ENCODE measurements around the gene FCER2. TPM values are rescaled to one million over a fixed set of nuclear protein-coding genes. Genes with fewer than 3 reads are reported as not detected.
"Not testable (repeated sequence)": the region's sequence is repeated elsewhere in the genome, so short reads cannot be mapped to it uniquely, and the experiment has no call there.

Gene FCER2
- total RNA-seq, 2 experiments from 2014 or later = 3.5 to 4.1 TPM

DNA sequence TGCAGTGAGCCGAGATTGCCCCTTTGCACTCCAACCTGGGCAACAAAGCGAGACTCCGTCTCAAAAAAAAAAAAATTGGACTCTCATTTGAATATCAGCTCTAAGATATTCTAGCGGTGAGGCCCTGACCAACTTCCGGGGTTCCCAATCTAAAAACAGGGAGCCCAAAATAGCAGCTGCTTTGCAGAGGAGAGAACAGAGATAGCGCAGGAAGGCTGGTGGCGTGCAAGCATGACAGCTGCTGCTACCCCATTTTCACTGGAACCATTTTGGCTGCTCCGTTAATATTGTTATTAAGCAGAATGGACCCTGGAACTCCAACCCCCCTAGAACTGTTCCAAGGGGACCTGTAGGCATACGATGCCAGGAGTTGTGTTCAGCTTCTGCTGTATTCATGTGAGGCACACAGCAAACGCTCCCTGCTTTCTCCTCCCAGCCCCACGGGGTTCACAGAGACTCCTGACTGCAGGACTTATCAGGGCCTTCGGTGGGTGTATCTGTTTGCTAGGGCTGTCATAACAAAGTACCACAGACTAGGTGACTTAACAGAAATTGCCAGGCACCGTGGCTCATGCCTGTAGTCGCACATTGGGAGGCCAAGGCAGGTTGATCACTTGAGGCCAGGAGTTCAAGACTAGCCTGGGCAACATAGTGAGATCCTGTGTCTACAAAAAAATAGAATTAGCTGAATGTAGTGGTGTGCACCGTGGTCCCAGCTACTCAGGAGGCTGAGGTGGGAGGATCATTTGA is 53.5 kb downstream of the FCER2 start:
- intact Hi-C loops (cut with micrococcal nuclease) = no loop called here
- POLR2A ChIA-PET = no interaction called here

DNA sequence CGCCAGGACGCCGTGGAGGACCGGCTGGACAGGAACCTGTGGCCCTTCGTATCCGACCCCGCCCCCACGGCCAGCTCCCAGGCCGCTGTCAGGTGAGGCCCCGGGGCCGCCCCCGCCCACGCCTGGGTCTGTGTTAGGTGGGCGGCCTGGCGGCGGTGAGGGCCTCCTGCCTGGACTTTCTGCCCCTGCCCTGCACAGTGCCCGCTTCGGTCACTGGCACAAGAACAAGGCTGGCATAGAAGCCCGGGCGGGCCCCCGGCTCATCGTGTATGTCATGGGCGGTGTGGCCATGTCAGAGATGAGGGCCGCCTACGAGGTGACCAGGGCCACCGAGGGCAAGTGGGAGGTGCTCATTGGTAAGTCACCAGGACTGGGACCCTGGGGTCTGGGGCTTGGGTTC is 54.8 kb downstream of the FCER2 start:
- H3K27ac Mint-ChIP-seq = no peak overlapping the region
- no peak overlapping the region for H3K4me3 Mint-ChIP-seq
- intact Hi-C loops (cut with micrococcal nuclease) = no loop called here
- CTCF ChIA-PET = no interaction called here
- peaks cover 3% of the 10 kb centered on the region for H3K4me1 Mint-ChIP-seq (ENCODE audit: low read depth)
- no peaks in the 10 kb centered on the region for H3K9me3 Mint-ChIP-seq
- peaks cover 10% of the 10 kb centered on the region for H3K36me3 Mint-ChIP-seq
- no peak for DNase-seq
- POLR2A ChIA-PET = no interaction called here
- H3K27me3 Mint-ChIP-seq = no peaks in the 10 kb centered on the region

More for the DNA sequence above, 53.5 kb downstream of the FCER2 start:
- Mint-ChIP-seq H3K27me3 (no peaks in the 10 kb centered on the region), H3K36me3 (peaks cover 10% of the 10 kb centered on the region), H3K9me3 (no peaks in the 10 kb centered on the region), H3K4me1 (ENCODE audit: low read depth) (peaks cover 9% of the 10 kb centered on the region), H3K27ac (no peak overlapping the region), H3K4me3 (no peak overlapping the region)
- DNase-seq = no peak
- CTCF ChIA-PET = interaction anchor here (0.8 to 2.1 kb wide), 4 partner anchors 10 to 221 kb away, joined by 3 to 6 read pairs (median 5); partner anchors contain the start of gene TRAPPC5

DNA sequence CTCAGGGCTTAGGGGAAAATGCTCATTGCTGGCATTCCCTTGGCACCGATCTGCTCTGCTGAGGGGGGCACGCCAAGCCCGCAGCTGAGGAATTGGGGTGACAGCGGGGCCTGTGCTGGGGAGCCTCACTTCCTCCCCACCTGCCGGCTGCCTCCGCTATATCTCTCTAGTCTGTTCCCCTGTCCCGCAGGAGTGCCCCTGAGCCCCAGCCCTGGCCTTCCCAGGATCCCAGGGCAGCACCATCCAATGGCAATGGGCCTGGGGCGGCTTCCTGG is 55.6 kb downstream of the FCER2 start:
- Mint-ChIP-seq H3K4me3 (no peak overlapping the region), H3K36me3 (peaks cover 10% of the 10 kb centered on the region), H3K9me3 (no peaks in the 10 kb centered on the region), H3K27ac (no peak overlapping the region), H3K4me1 (ENCODE audit: low read depth) (no peaks in the 10 kb centered on the region), H3K27me3 (no peaks in the 10 kb centered on the region)
- ChIA-PET POLR2A (no interaction called here), CTCF (no interaction called here)
- intact Hi-C loops (cut with micrococcal nuclease) = no loop called here
- DNase-seq = no peak

DNA sequence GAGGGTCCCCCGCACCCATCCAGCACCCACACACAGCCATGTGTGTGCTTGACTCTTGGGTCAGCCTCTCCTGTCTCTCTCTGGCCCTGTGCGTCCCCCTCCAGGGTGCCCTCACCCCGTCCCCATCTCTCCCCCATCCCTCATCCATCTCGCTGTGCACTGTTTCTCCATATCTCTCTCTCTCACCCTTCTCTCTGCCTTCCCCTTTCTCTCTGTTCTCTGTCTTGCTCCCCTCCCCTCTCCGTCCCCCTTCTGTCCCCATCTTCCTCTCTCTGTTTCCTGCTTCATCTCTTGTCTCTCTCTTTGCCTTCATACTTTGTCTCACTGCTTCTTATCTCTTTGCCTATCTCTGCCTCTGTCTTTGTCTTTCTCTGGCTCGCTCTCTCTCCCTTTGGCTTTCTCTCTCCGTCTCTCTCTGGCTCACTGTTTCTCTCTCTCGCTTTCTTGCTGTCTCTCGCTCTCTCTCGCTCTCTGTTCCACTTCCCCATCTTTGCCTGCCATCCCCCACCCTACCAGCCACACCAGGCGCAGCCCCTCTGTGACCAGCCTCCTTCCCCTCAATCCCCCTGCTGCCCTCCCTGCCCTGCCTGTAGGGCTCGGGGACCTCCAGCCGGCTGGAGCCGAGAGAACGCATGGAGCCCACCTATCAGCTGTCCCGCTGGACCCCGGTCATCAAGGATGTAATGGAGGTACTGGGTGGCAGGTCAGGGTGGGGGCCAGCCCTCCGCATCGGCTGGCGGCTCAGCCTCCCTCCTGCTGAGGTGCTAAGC is 56.1 kb downstream of the FCER2 start:
- CTCF ChIA-PET = no interaction called here

DNA sequence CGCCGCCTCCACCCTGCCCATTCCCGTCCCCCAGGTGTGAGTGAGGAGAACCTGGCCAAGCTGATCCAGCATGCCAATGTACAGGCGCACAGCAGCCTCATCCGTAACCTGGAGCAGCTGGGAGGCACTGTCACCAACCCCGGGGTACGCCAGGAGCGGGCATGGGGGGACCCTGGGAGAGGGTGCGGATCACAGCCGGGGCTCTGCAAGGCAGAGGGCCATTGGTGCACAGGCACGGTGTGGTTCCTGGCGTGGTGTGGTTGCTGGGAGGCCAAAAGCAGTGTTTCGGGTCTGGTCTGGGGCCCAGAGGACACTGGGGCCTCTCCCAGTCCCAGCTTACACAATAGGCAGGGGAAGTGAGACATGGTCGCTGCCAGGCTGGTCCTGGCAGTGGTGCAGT is 56.8 kb downstream of the FCER2 start:
- H3K4me3 Mint-ChIP-seq = no peak overlapping the region
- CTCF ChIA-PET = interaction anchor here (1.0 kb wide), 1 partner anchor 36 kb away, joined by 4 read pairs; the partner anchor contains the start of gene TRAPPC5
- no peak for DNase-seq
- H3K27me3 Mint-ChIP-seq = no peaks in the 10 kb centered on the region
- no peak overlapping the region for H3K27ac Mint-ChIP-seq
- POLR2A ChIA-PET = no interaction called here
- H3K36me3 Mint-ChIP-seq = peaks cover 10% of the 10 kb centered on the region
- H3K4me1 Mint-ChIP-seq (ENCODE audit: low read depth) = no peaks in the 10 kb centered on the region
- intact Hi-C loops (cut with micrococcal nuclease) = no loop called here
- H3K9me3 Mint-ChIP-seq = peaks cover under 1% of the 10 kb centered on the region

More for the DNA sequence above, 56.1 kb downstream of the FCER2 start:
- Mint-ChIP-seq H3K9me3 (no peaks in the 10 kb centered on the region), H3K4me3 (no peak overlapping the region), H3K36me3 (peaks cover 10% of the 10 kb centered on the region), H3K27ac (no peak overlapping the region), H3K4me1 (ENCODE audit: low read depth) (no peaks in the 10 kb centered on the region), H3K27me3 (no peaks in the 10 kb centered on the region)
- no peak for DNase-seq
- intact Hi-C loops (cut with micrococcal nuclease) = no loop called here
- POLR2A ChIA-PET = no interaction called here

DNA sequence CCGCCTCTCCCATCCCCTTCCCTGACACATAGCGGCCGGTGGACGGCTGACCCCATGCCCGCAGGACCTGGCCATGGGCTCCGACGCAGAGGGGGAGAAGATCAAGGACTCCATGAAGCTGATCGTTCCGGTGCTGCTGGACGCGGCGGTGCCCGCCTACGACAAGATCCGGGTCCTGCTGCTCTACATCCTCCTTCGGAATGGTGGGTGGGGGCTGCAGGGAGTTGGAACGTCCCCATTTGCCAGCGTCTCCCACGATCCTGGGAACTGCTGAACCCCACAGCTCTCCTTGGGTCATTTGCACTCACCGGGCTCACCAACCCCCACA is 57.4 kb downstream of the FCER2 start:
- Mint-ChIP-seq H3K27me3 (no peaks in the 10 kb centered on the region), H3K36me3 (peaks cover 16% of the 10 kb centered on the region), H3K4me1 (ENCODE audit: low read depth) (peaks cover 6% of the 10 kb centered on the region), H3K9me3 (peaks cover 4% of the 10 kb centered on the region), H3K4me3 (no peak overlapping the region), H3K27ac (no peak overlapping the region)
- ChIA-PET POLR2A (no interaction called here), CTCF (interaction anchor here (1.0 kb wide), 1 partner anchor 36 kb away, joined by 4 read pairs; the partner anchor contains the start of gene TRAPPC5)
- intact Hi-C loops (cut with micrococcal nuclease) = no loop called here
- no peak for DNase-seq

DNA sequence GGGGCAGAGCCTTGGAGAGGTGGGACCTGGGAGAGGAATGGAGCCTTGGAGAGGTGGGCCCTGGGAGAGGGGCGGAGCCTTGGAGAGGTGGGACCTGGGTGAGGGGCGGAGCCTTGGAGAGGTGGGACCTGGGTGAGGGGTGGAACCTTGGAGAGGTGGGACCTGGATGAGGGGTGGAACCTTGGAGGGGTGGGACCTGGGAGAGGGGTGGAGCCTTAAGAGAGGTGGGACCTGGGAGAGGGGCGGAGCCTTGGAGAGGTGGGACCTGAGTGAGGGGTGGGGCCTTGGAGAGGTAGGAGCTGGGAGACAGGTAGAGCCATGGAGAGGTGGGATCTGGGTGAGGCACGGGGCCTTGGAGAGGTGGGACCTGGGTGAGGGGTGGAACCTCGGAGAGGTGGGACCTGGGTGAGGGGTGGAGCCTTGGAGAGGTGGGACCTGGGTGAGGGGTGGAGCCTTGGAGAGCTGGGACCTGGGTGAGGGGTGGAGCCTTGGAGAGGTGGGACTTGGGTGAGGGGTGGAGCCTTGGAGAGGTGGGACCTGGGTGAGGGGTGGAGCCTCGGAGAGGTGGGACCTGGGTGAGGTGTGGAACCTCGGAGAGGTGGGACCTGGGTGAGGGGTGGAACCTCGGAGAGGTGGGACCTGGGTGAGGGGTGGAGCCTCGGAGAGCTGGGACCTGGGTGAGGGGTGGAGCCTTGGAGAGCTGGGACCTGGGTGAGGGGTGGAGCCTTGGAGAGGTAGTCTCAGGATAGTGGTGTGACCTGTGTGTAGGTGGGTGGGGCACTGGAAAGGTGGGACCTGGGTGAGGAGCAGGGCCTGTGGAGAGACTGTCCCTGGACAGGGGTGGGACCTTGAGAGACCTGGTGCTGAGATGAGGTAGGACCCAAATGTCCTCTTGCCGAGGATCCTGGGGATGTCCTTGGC is 58.0 kb downstream of the FCER2 start:
- peaks cover 12% of the 10 kb centered on the region for H3K4me1 Mint-ChIP-seq (ENCODE audit: low read depth)
- intact Hi-C loops (cut with micrococcal nuclease); CTCF ChIA-PET; POLR2A ChIA-PET; H3K27ac Mint-ChIP-seq; H3K4me3 Mint-ChIP-seq; H3K9me3 Mint-ChIP-seq; H3K27me3 Mint-ChIP-seq: not testable (repeated sequence)
- peaks cover 16% of the 10 kb centered on the region for H3K36me3 Mint-ChIP-seq
- DNase-seq = peak; percentile 49

DNA sequence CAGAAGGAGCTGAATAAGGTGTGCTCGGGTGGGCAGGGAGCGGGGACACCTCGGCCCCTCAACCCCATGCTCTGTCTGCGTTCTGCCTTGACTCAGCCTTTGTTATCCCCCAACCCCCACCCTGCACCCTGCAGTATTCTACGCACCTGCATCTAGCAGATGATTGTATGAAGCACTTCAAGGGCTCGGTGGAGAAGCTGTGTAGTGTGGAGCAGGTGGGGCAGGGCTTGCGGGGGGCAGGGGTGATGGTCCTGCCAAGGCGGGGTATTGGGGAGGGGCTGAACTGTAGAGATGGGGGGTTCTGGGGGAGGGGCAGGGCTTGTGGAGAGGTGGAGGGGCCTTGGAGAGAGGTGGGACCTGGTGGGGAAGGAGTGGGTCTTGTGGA is 58.9 kb downstream of the FCER2 start:
- no peaks in the 10 kb centered on the region for H3K27me3 Mint-ChIP-seq
- peaks cover 4% of the 10 kb centered on the region for H3K9me3 Mint-ChIP-seq
- no peak for DNase-seq
- peaks cover 16% of the 10 kb centered on the region for H3K36me3 Mint-ChIP-seq
- ChIA-PET CTCF (no interaction called here), POLR2A (no interaction called here)
- intact Hi-C loops (cut with micrococcal nuclease) = no loop called here
- no peak overlapping the region for H3K4me3 Mint-ChIP-seq
- no peak overlapping the region for H3K27ac Mint-ChIP-seq
- peaks cover 17% of the 10 kb centered on the region for H3K4me1 Mint-ChIP-seq (ENCODE audit: low read depth)

DNA sequence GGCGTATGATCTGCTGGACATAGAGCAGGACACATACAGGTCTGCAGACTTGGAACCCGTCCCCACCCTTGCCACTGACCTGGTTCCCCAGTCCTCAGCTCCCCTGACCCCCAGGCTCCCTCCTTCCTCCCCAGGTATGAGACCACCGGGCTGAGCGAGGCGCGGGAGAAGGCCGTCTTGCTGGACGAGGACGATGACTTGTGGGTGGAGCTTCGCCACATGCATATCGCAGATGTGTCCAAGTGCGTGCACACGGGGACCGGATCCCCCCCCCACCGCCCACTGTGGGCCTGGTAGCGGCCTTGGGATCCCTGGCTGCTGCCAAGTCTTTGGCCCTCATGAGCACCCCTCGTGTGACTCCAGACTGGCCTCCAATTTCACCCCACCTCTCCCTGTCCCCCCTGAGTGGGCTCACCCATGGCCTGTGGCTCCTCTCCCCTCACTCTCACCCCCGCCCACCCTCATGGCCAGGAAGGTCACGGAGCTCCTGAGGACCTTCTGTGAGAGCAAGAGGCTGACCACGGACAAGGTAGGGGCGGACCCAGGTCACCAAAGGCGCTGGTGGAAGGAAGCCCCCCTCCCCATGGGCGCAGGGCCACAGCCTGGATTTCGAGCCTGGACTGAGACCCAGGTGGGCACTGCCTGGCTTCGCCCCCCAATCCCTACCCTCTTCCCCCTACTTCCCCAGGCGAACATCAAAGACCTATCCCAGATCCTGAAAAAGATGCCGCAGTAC is 59.5 kb downstream of the FCER2 start:
- H3K4me3 Mint-ChIP-seq = no peak overlapping the region
- peaks cover 4% of the 10 kb centered on the region for H3K9me3 Mint-ChIP-seq
- no peak overlapping the region for H3K27ac Mint-ChIP-seq
- no peak for DNase-seq
- H3K36me3 Mint-ChIP-seq = peaks cover 15% of the 10 kb centered on the region
- ChIA-PET POLR2A (interaction anchor here (1.5 kb wide), 1 partner anchor 13 kb away, joined by 4 read pairs; the partner anchor contains the start of genes PET100 and XAB2), CTCF (interaction anchor here (1.3 kb wide), 1 partner anchor 9 kb away, joined by 4 read pairs; no protein-coding TSS in a partner anchor)
- intact Hi-C loops (cut with micrococcal nuclease) = no loop called here
- H3K27me3 Mint-ChIP-seq = no peaks in the 10 kb centered on the region
- H3K4me1 Mint-ChIP-seq (ENCODE audit: low read depth) = peaks cover 20% of the 10 kb centered on the region

DNA sequence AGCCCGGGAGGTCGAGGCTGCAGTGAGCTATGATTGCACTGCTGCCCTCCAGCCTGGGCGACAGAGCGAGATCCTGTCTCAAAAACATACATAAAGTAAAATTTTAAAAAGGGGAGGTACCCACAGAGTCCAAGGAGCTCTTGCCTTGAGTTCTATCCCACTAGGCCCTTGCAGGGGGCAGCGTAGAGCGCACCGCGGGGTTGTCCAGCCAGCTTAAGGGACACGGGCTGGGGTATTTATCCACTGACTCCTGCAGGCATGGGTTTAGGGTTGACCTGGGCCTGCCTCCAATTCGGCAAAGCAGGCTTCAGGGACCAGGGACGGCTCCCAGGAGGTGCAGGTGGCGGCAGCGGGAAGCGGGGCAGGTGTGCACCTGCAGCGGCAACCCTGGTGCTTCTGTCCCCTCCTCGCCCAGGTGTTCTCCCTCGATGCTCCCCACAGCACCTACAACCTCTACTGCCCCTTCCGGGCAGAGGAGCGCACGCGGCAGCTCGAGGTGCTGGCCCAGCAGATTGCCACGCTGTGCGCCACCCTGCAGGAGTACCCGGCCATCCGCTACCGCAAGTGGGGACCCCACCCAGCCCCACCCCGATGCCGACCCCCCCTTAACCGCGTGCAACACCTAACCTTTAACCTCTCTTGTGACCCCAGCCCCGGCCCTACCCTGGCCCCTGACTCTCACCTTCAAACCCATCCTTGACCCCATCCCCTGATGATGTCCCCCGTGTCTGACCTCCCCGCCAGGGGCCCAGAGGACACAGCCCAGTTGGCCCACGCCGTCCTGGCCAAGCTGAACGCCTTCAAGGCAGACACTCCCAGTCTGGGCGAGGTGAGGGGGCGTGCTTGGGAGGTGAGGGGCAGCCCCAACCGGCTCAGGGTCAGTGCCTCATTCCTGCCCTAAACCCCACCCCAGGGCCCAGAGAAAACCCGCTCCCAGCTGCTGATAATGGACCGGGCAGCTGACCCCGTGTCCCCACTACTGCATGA is 60.3 kb downstream of the FCER2 start:
- Mint-ChIP-seq H3K27me3 (no peaks in the 10 kb centered on the region), H3K4me1 (ENCODE audit: low read depth) (peaks cover 24% of the 10 kb centered on the region), H3K36me3 (peaks cover 14% of the 10 kb centered on the region), H3K4me3 (no peak overlapping the region), H3K9me3 (peaks cover 4% of the 10 kb centered on the region), H3K27ac (no peak overlapping the region)
- CTCF ChIA-PET = interaction anchor here (1.3 to 1.5 kb wide), 2 partner anchors 10 to 39 kb away, joined by 4 to 8 read pairs; partner anchors contain the start of gene TRAPPC5
- POLR2A ChIA-PET = interaction anchor here (1.5 kb wide), 1 partner anchor 12 kb away, joined by 4 read pairs; the partner anchor contains the start of genes PET100 and XAB2
- no peak for DNase-seq
- intact Hi-C loops (cut with micrococcal nuclease) = no loop called here

DNA sequence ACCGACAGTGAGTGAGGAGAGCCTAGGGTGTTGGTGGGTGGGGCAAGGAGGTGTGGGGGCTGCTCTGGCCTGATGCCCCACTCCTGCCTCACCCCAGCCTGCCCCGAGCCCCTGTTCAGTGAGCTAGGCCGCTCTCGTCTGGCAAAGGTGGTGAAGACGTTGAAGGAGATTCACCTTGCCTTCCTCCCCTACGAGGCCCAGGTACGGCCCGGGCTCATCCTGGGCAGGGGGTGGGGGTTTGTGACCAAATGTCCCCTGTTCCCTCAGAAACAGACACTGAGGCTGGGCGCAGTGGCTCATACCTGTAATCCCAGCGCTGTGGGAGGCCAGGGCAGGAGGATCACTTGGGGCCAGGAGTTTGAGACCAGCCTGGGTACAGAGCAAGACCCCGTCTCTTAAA is 61.1 kb downstream of the FCER2 start:
- Mint-ChIP-seq H3K4me1 (ENCODE audit: low read depth) (peaks cover 29% of the 10 kb centered on the region), H3K36me3 (peaks cover 12% of the 10 kb centered on the region), H3K4me3 (no peak overlapping the region), H3K9me3 (peaks cover 4% of the 10 kb centered on the region), H3K27ac (no peak overlapping the region), H3K27me3 (no peaks in the 10 kb centered on the region)
- CTCF ChIA-PET = interaction anchor here (1.3 to 1.5 kb wide), 2 partner anchors 10 to 40 kb away, joined by 4 to 8 read pairs; partner anchors contain the start of gene TRAPPC5
- intact Hi-C loops (cut with micrococcal nuclease) = no loop called here
- no peak for DNase-seq
- POLR2A ChIA-PET = interaction anchor here (1.5 kb wide), 1 partner anchor 11 kb away, joined by 4 read pairs; the partner anchor contains the start of genes PET100 and XAB2

Data from activated CD4-positive, alpha-beta memory T cell treated with anti-CD3 and anti-CD28 coated beads for 36 hours (primary cell).